ENCODE results near the gene MYPOP.

- no peak for TF ChIP-seq EZH2 (IDR thresholded peaks at IDR 0.05; ENCODE audit: borderline replicate concordance, low read depth, low read length, severe bottlenecking)
- TF ChIP-seq, protein P1, sequence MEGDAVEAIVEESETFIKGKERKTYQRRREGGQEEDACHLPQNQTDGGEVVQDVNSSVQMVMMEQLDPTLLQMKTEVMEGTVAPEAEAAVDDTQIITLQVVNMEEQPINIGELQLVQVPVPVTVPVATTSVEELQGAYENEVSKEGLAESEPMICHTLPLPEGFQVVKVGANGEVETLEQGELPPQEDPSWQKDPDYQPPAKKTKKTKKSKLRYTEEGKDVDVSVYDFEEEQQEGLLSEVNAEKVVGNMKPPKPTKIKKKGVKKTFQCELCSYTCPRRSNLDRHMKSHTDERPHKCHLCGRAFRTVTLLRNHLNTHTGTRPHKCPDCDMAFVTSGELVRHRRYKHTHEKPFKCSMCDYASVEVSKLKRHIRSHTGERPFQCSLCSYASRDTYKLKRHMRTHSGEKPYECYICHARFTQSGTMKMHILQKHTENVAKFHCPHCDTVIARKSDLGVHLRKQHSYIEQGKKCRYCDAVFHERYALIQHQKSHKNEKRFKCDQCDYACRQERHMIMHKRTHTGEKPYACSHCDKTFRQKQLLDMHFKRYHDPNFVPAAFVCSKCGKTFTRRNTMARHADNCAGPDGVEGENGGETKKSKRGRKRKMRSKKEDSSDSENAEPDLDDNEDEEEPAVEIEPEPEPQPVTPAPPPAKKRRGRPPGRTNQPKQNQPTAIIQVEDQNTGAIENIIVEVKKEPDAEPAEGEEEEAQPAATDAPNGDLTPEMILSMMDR (IDR thresholded peaks at IDR 0.05; ENCODE audit: borderline replicate concordance, extremely low read depth, low read length, poor library complexity, severe bottlenecking) = no peak
Observed at GRCh38 chr19:45847663-45848062, 54.8 kb downstream of the MYPOP start.

All from DND-41 (cell line).